ENCODE data around the gene RASEF. TPM values are rescaled to one million over a fixed set of nuclear protein-coding genes. Genes with fewer than 3 reads are reported as not detected.

Gene RASEF
- total RNA-seq, 1 donor from 2014 or later: 18.2 TPM

DNA sequence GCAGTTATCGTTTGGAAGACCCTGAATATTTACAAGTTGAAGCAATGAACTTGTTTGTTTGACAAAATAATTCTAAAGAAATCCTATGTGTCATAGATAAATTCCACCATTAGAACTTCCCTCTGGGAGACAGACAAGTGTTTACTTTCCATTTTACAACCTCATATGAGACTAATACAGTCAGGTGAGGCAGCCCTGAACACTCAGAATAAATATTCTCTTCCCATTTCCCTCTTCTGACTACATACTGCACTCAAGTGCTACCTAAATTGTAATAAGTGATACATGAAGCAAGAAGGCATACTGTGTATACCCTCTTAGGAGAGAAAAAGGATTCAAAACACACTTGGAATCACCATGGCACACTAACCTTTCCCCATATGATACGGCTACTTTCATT, 6.8 kb downstream of the RASEF start:
- no peak for DNase-seq (ENCODE audit: low read depth)

DNA sequence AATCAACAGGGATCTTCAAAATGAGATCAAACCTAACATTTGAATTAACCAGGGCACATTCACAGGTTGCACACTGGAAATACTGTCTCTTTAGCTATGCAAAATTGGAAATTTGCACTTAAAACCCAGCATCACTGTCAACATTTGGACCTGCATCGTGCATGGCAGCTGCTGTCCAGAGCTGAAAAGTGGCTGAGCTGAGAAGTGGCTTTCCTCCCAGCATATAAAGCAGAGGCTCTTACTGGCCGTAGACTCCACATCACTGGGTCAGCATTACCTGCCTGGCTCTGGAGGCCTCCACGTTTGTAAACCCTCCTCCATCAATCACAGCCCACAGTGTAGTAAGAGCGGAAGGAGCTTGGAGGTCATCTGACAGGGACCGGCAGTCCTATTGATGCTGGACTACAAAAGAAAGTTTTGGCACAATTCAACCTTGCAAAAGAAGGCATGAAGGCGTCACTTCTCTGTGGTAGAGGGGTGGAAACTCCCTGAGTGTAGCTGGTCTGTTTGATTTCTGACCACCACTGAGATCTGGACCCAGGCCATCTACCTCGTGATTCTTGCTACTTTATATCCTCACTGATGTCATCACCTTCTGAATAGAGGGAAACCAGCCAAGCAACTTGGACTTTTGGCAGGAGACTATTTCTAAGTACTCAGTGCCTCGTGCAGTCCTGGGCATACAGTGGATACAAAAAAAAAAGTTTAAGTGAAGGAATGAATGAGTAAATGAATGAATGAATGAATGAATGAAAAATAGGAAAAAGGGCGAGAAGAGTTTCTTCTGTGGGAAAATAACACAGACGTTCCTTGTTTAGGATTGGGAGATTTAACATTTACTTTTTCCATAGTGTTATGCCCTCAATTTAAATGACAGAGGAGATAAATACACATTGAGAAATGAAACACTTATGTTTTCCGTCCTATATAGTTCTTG, 14.8 kb downstream of the RASEF start:
- DNase-seq (ENCODE audit: low read depth): peak; percentile 96

DNA sequence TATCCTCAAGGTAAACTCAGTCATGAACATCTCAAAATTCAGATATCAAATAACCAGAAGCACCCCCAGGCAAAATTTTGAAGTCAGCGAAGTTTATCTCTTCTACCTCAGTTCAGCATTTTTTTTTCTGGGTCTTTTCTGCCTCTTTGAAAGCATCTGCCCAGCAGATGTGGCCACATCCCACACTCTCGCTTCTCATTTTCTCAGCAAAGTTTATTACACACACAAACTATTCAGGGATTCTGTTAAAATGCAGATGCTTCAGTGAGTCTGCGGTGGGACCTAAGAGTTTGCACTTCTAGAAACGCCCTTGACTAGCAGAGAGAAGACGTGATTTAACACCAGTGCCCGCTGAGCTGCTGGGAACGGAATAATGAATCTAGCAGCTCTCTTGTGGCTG, 19.3 kb downstream of the RASEF start:
- no peak for DNase-seq (ENCODE audit: low read depth)

DNA sequence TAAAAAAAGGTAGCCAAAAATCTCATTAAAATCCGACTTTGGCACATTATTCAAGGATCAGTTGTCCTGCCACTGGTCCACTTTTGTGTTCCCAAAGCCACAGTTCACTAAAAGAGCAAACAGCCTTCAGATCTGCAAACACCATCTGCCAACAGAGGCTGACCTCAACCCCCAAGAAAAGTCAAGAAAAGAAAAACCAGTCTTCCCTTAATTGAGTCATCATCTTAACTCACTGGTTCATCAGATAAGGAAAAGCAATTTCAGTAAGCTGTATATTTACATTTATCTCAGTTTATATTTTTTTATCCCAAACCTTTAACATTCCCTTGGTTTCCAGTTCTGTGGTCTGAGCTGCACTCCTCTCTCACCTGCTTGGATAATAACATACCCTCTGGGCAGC, 21.2 kb downstream of the RASEF start:
- no peak for DNase-seq (ENCODE audit: low read depth)

DNA sequence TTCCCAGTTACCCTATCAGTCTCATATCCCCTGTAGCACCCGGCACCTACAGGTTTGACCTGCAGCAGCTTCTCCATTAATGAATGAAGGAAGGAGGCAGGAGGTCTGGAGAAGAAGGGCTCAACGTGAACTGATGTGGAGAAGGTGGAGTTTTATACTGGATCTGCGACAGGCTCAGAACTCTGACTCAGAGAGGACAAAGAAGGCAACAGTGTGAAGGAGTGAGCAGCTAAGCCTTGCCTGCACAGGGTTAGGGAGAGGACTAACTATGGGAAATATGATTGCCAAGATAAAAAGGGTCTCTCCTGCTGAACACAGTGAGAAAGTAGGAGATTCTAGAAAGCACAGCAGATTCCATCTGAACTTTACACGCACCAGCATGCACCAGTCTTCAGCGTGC, 23.6 kb downstream of the RASEF start:
- DNase-seq (ENCODE audit: low read depth): no peak

DNA sequence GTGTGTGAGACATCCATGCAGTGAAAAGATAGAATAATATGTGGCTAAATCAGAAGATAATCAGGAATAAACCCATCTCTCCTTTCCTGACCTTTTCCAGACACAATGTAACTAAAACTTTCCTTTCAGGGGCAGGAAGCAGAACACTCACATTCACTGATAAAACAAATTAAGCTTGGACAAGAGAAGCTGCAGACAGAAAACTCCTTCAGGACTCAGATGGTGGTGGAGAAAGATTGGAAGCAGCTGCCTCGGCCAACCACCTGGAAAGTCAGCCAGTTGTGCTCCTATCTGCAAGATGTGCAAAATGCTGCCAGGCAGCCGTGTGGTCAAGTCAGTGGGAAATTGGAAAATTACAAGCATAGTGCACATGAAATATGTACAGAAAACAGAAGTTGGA, 26.9 kb downstream of the RASEF start:
- DNase-seq (ENCODE audit: low read depth): no peak

DNA sequence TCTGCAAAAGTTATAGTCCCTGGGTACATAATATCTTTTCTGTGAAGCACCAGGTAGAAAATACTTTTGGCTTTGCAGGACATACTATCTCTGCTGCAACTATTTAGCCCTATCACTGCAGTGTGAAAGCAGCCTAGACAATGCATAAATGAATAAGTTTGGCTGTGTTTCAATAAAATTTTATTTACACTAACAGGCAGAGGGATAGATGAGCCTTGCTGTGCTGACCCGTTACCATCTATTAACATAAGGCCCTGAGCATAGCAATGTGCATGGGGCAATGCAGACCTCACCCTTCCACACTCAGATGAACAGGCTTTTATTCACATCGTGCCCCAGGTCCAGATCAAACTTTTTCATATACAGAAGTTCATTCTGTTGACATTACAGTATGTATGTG, 27.8 kb downstream of the RASEF start:
- DNase-seq (ENCODE audit: low read depth): no peak

DNA sequence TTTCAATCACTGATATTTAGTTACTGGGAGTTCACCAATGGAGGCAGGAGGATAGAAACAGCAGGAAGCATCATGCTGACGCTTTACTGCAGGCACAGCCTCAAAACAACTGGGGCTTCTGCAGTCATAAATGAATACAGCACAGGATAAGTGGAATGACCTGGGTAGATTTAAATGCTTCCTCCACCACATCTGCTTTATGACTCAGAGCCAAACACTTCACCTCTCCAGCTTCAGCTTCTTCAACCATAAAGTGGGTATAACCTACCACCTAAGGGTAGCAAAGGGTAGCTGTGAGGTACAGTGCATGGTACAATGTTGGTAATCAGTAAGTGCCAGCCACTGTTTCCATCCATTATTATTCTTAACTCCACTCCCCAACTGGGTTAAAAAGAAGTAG, 28.4 kb downstream of the RASEF start:
- DNase-seq (ENCODE audit: low read depth): peak; percentile 89

DNA sequence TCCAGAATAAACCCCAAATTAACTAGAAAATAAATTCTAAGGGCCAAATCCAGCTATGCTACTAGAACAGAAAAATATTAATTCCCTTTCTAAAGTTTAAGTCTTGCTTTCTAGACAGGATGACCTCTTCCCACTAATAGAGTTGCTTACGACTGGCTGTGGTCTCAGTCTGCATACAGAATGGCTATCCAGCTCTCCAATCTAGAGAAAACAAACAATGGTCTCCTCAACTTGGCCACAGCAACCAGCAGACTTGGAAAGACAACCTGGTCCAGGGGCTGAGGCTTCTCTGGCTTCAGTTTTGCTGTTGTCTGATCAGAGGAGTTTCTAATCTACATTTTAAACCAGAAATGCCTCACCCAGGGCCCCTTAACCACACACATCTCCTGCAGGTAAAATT, 28.9 kb downstream of the RASEF start:
- DNase-seq (ENCODE audit: low read depth): no peak

DNA sequence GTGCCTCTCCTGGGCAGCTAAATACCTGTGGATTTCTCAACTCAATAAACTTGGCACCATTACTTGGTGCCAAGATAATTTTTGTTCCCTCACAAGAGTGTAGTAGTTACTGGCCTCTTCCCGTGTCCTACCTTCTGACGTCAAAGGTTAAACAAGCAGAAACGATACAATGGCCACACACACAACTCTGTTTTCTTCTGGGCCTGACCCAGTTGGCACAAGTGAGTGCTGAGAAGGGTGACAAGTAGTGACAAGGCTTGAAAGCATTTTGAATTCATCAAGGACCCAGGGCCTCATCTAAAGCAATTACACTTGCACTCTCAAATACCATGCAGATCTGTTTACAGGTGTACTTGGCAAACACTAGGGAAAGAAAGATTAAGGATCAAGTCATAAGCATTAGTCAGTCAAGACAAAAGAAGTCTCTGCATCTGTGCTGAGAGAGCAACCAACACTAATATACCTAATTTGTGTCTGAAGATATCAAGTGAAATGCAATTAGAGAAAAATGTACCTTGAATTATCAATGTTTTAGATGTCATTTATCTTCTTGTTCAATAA, 30.8 kb downstream of the RASEF start:
- no peak for DNase-seq (ENCODE audit: low read depth)

DNA sequence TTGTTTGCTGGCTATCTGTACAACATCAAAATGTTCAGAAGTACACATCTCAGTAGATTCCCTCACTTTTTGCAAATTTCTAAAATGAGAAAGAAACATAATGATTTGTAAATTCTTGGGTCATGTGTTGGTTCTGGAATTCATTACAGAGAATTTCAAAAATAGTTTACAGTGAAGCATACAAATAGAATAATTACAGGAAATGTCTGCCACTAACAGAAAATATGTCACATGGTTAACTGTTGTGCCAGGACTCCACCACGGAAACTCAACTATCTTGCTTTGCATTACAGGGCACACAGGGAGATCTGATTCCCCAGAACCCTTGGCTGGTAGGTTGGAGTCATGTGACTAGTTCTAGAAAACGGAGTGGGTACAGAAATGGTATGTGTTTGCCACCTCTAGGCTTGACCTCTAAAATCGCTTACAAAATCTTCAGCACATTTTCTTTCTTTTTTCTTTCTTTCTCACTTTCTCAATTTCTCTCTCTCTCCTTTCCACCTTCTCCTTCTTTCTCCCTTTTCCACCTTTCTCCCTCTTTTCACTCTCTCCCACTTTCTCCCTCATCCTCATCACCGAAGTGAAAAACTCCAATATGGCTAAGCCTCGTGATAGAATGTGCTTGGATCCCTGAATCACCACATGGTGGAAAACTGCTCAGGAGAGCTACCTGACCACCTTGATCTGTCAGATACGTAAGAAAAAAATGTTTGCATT, 32.4 kb downstream of the RASEF start:
- no peak for DNase-seq (ENCODE audit: low read depth)

DNA sequence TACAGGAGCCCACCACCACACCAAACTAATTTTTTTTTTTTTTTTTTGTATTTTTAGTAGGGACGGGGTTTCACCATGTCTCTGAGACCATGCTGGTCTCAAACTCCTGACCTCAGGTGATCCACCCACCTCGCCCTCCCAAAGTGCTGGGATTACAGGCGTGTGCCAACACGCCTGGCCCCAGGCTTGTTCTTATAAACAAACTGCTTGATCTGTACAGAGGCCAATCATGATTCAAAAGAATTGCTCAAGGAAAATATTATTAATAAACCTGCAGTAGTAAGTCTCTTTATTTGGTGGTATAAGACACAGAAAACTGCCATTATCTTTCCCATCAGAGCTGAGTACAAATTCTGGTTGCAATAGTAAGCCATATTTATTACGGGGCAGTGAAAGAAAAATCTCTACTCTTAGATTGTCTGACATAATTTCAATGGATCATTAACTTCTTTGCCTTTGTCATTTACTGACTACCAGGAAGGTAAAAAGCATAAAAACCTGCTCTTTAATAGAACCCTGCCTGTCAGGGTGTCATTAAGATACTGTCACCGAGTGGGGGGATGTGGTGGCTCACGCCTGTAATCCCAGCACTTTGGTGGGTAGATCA, 33.3 kb downstream of the RASEF start:
- peak; percentile 58 for DNase-seq (ENCODE audit: low read depth)

DNA sequence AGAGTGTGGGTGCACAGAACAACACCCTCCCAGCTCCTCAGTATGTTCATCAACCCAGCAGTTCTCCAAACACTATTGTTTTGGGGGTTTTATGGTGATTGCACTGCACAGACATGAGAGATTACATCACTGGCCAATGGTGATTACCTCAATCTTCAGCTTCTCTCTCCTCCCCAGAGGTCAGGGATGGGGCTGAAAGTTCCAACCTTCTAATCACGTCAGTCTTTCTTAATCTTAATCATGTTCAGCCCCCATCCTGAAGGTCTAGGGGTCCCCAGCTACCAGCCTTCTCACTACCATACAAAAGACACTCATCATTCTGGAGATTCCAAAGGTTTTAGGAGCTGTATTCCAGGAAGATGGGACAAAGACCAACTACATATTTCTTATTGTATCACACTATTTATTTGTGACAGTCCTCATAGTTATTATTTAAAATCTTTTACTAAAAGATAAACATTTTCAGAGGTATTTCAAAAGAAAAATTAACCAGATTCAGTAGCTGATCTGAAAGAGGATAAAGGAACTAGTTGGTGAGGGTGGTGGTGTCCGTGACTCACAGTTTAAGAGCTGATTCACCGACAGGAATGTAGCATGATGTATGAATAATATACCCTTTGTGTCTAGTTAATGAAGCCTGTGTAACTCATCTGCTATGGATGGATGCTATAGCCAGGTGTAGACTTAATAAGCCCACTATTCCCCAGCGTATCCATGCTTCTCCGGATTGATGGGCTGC, 35.6 kb downstream of the RASEF start:
- DNase-seq (ENCODE audit: low read depth): peak; percentile 95

DNA sequence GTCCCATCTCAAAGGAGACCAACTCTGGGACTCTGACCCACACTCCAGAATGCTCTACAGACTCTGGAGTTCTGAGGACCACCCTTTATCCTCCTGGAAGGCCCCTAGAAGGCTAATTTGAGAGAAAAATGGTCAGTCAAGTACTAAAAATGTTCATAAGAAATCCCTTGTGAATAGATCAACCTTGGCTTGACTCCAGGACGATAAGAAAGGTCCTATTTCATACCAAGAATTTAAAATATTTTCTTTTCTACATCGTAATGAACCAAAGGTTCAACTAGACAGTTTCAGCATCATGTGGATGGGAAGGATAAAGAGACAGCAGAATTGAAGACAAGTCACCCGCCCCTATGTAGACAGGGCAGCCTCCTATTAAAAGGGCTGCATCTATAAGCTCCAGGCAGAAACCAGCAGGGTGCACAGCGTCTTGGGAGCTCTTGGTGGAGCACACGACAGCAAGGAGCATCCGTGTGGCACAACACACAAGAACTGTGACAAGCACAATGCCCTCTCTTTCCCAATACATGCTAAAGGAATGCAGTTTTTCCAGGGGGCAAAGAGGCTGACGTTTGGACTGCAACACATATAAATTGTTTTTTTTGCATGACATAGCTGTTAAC, 38.3 kb downstream of the RASEF start:
- DNase-seq (ENCODE audit: low read depth): no peak

DNA sequence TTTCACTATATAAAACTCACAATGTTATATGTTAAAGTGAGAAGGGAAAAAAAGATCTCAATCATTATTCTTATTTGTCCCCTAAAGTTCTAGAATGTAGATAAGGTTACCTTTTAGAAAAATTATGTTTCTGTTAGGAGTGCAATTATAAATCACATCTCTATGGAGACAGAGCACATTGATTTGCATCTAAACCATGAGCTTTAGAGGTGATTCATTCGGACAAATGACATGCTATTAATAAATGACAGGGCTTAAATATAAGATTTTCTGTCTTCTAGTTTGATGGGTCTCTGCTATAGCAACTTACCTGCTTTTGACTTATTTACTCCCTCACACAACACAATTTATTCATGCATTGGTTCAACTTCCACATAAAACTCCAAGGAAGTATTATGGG, 39.8 kb downstream of the RASEF start:
- DNase-seq (ENCODE audit: low read depth): peak; percentile 49

DNA sequence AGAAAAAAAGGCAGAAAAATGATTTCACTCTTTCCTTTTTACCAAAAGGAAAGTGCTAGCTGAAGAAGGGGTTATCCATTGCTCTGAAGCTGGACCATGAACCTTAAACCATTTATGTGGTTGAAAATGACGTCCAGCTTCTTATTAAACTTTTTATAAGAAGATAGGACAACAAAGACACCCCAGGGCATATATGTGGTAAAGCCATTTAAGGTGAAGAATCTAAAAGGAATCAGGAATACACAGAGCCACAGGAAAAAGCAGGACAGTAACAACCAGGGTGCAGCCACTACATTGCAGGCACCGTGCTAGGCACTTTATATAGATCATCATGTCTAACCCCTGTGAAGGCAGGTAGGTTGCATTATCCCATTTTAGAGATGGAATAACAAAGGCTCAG, 42.1 kb downstream of the RASEF start:
- no peak for DNase-seq (ENCODE audit: low read depth)

DNA sequence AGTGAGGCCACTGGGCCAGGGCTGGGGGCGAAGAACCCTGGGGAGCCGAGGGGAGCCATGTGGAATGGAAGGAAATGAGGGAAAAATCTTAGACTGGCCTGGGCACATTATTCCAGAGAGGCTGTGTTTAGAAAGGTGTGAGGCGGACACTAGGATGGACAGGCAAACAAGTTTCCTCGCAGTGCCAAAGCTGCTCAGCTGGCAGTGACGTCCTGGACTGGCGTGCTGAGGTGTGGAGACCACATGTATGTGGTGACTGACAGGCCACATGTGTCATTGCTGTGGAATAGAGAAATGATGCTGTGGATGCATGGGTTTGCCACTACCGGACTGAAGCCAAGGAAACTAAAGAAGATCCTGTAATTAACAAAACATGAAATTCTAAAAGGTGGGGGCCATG, 42.6 kb downstream of the RASEF start:
- DNase-seq (ENCODE audit: low read depth): no peak

DNA sequence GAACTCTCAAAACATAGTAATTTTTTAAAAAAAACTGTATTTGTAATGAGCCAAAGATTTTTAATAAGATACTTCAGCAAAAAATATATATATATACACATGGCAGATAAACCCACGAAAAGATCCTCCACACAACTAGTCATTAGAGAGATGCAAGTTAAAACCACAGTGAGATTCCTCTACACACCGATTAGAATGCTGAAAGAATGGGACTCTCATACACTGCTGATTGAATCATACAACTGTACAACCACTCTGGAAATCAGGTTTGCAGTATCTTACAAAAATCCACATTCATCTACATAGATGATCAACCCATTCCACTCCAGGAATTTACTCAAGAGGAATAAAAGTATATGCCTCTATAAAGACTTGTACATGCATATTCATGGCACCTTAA, 43.7 kb downstream of the RASEF start:
- DNase-seq (ENCODE audit: low read depth): no peak

DNA sequence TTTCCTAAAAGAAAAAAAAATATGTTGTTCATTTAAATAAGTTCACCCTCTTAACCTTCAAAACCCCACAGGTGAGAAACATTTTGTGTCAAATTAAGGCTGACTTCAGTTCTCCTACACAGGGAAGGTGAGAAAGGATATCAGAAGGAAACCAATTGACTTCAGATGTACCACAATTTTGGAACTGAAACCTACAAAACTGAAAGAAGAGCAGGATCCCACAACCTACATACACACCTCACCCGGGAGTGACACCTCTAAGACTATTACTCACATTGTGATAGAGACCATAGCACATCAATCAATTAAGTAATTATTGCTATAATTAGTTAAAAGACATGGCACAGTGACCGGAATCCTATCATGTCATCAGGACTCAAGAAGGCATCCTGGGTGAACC, 47.0 kb downstream of the RASEF start:
- no peak for DNase-seq (ENCODE audit: low read depth)

DNA sequence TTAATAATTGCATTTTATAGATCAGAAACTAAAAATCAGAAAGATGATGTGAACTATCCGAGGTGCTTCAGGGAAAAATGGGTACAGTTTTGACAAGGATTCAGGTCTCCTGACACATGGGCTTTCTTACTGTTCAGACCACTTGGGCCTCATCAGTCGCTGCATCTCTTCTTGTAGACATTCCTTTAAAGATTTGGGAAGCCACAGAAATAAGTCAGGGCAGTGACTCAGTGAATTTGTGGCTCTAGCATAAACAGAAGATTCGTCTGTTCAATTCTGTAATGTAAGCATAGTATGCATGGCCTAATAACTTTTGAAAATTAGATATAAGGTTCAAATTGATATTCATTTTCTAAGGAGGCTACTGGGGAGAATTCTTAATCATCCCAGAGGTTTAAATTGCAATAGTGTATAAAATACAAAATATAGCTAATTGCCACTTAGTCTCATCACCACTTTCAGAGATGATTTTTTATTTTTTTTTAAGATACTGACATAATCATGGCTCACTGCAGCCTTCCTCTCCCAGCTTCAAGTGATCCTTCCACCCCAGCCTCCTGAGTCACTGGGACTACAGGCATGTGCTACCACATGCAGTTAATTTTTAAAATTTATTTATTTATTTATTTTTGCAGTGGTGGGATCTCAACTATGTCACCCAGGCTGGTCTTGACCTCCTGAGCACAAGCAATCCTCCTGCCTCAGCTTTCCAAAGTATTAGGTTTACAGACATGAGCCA, 48.9 kb downstream of the RASEF start:
- DNase-seq (ENCODE audit: low read depth): no peak
